HEK293 (cell line): ENCODE measurements around the gene SH3BP4.

Experiments used
- EGR2 ChIP-seq: fragments of 450-650 bp; formaldehyde crosslinking; IDR thresholded peaks from 2 replicates; pipeline ENCODE4 v1.5.1; 2016; ENCODE audit warnings: low read depth, missing biosample characterization, missing genetic modification characterization
- HOXA7 ChIP-seq: sonication (generic); formaldehyde crosslinking; IDR thresholded peaks from 2 replicates; pipeline ENCODE4 v1.8.1; 2022; ENCODE audit warnings: missing genetic modification reagents, borderline replicate concordance
- MZF1 ChIP-seq: fragments of 450-650 bp; formaldehyde crosslinking; IDR thresholded peaks from 2 replicates; pipeline ENCODE4 v1.5.1; 2017; ENCODE audit warnings: missing biosample characterization, missing genetic modification characterization, borderline replicate concordance
- ZBTB48 ChIP-seq: fragments of 450-650 bp; formaldehyde crosslinking; IDR thresholded peaks from 2 replicates; pipeline ENCODE4 v1.5.1; 2016; ENCODE audit warnings: missing biosample characterization, missing genetic modification characterization
- ZNF311 ChIP-seq: fragments of 450-650 bp; formaldehyde crosslinking; IDR thresholded peaks from 2 replicates; pipeline ENCODE4 v1.5.1; 2017; ENCODE audit warnings: missing biosample characterization, missing genetic modification characterization, borderline replicate concordance
- ZNF426 ChIP-seq: fragments of 450-650 bp; formaldehyde crosslinking; IDR thresholded peaks from 2 replicates; pipeline ENCODE4 v1.5.1; 2017; ENCODE audit warnings: missing biosample characterization, missing genetic modification characterization, mild to moderate bottlenecking, inconsistent platforms, moderate library complexity
- ZNF76 ChIP-seq: fragments of 450-650 bp; formaldehyde crosslinking; IDR thresholded peaks from 2 replicates; pipeline ENCODE4; 2016; ENCODE audit warnings: low read depth, missing biosample characterization, missing genetic modification characterization, borderline replicate concordance
- ZSCAN16 ChIP-seq: fragments of 450-650 bp; formaldehyde crosslinking; IDR thresholded peaks from 2 replicates; pipeline ENCODE4 v1.5.1; 2016; ENCODE audit warnings: missing biosample characterization, missing genetic modification characterization
- TF ChIP-seq, protein P1 (sequence below): fragments of 450-650 bp; formaldehyde crosslinking; IDR thresholded peaks from 2 replicates; pipeline ENCODE4 v1.5.1; 2016; ENCODE audit warnings: missing biosample characterization, missing genetic modification characterization
- TF ChIP-seq, protein P2 (sequence below): fragments of 450-650 bp; formaldehyde crosslinking; IDR thresholded peaks from 2 replicates; pipeline ENCODE4 v1.5.1; 2016; ENCODE audit warnings: missing biosample characterization, missing genetic modification characterization
- TF ChIP-seq, protein P3 (sequence below): fragments of 450-650 bp; formaldehyde crosslinking; IDR thresholded peaks from 2 replicates; pipeline ENCODE4 v1.5.1; 2016; ENCODE audit warnings: missing biosample characterization, missing genetic modification characterization
- TF ChIP-seq, protein P4 (sequence below): fragments of 450-650 bp; formaldehyde crosslinking; IDR thresholded peaks from 2 replicates; pipeline ENCODE4 v1.5.1; 2016; ENCODE audit warnings: missing biosample characterization, missing genetic modification characterization, low read depth

DNA sequence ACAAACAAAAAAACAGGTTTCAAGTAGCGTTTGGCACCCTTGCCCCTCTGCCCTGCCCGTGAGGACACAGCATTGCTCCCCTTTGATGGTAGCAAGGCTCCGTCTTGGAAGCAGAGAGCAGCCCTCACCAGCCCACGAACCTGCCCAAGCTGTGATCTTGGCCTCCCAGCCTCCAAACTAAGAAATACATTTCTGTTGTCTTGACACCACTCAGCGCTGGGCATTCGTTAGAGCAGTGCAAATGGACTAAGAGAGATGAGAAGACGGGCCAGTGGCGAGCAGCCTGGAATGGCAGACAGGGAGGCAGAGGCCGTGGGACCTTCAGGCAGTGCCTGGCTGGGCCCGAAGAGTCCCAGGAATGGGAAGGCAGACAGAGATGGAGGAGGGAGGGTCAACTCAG lies 109.8 kb downstream of the SH3BP4 start:
- TF ChIP-seq, protein P1, sequence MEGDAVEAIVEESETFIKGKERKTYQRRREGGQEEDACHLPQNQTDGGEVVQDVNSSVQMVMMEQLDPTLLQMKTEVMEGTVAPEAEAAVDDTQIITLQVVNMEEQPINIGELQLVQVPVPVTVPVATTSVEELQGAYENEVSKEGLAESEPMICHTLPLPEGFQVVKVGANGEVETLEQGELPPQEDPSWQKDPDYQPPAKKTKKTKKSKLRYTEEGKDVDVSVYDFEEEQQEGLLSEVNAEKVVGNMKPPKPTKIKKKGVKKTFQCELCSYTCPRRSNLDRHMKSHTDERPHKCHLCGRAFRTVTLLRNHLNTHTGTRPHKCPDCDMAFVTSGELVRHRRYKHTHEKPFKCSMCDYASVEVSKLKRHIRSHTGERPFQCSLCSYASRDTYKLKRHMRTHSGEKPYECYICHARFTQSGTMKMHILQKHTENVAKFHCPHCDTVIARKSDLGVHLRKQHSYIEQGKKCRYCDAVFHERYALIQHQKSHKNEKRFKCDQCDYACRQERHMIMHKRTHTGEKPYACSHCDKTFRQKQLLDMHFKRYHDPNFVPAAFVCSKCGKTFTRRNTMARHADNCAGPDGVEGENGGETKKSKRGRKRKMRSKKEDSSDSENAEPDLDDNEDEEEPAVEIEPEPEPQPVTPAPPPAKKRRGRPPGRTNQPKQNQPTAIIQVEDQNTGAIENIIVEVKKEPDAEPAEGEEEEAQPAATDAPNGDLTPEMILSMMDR: no peak
- TF ChIP-seq, protein P2, sequence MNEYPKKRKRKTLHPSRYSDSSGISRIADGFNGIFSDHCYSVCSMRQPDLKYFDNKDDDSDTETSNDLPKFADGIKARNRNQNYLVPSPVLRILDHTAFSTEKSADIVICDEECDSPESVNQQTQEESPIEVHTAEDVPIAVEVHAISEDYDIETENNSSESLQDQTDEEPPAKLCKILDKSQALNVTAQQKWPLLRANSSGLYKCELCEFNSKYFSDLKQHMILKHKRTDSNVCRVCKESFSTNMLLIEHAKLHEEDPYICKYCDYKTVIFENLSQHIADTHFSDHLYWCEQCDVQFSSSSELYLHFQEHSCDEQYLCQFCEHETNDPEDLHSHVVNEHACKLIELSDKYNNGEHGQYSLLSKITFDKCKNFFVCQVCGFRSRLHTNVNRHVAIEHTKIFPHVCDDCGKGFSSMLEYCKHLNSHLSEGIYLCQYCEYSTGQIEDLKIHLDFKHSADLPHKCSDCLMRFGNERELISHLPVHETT (tag by site-specific recombination): no peak
- TF ChIP-seq ZNF311 (tag by site-specific recombination): no peak
- TF ChIP-seq, protein P3, sequence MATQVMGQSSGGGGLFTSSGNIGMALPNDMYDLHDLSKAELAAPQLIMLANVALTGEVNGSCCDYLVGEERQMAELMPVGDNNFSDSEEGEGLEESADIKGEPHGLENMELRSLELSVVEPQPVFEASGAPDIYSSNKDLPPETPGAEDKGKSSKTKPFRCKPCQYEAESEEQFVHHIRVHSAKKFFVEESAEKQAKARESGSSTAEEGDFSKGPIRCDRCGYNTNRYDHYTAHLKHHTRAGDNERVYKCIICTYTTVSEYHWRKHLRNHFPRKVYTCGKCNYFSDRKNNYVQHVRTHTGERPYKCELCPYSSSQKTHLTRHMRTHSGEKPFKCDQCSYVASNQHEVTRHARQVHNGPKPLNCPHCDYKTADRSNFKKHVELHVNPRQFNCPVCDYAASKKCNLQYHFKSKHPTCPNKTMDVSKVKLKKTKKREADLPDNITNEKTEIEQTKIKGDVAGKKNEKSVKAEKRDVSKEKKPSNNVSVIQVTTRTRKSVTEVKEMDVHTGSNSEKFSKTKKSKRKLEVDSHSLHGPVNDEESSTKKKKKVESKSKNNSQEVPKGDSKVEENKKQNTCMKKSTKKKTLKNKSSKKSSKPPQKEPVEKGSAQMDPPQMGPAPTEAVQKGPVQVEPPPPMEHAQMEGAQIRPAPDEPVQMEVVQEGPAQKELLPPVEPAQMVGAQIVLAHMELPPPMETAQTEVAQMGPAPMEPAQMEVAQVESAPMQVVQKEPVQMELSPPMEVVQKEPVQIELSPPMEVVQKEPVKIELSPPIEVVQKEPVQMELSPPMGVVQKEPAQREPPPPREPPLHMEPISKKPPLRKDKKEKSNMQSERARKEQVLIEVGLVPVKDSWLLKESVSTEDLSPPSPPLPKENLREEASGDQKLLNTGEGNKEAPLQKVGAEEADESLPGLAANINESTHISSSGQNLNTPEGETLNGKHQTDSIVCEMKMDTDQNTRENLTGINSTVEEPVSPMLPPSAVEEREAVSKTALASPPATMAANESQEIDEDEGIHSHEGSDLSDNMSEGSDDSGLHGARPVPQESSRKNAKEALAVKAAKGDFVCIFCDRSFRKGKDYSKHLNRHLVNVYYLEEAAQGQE (tag by site-specific recombination): no peak
- no peak for TF ChIP-seq ZNF76 (tag by site-specific recombination)
- no peak for TF ChIP-seq ZSCAN16 (tag by site-specific recombination)
- no peak for TF ChIP-seq ZBTB48 (tag by site-specific recombination)
- TF ChIP-seq MZF1 (tag by site-specific recombination): no peak
- no peak for TF ChIP-seq ZNF426 (tag by site-specific recombination)
- TF ChIP-seq, protein P4, sequence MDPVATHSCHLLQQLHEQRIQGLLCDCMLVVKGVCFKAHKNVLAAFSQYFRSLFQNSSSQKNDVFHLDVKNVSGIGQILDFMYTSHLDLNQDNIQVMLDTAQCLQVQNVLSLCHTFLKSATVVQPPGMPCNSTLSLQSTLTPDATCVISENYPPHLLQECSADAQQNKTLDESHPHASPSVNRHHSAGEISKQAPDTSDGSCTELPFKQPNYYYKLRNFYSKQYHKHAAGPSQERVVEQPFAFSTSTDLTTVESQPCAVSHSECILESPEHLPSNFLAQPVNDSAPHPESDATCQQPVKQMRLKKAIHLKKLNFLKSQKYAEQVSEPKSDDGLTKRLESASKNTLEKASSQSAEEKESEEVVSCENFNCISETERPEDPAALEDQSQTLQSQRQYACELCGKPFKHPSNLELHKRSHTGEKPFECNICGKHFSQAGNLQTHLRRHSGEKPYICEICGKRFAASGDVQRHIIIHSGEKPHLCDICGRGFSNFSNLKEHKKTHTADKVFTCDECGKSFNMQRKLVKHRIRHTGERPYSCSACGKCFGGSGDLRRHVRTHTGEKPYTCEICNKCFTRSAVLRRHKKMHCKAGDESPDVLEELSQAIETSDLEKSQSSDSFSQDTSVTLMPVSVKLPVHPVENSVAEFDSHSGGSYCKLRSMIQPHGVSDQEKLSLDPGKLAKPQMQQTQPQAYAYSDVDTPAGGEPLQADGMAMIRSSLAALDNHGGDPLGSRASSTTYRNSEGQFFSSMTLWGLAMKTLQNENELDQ (tag by site-specific recombination): no peak
- no peak for TF ChIP-seq EGR2 (tag by site-specific recombination)
- no peak for TF ChIP-seq HOXA7 (CRISPR knock-in tag)
